Fibroblast of mammary gland (primary cell): Measurements from ENCODE around the gene EXTL1.

Experiments used
- DNase-seq: peaks from one replicate; pipeline ENCODE4 v3.0.0-alpha.2; 2010; ENCODE audit warnings: low read depth
- H3K4me3 ChIP-seq: 2 replicates; pipeline ENCODE4 v1.5.1; 2011; ENCODE audit warnings: low read depth, mild to moderate bottlenecking, low read length, moderate library complexity; ENCODE audit not compliant: control insufficient read depth
- CTCF ChIP-seq: conservative IDR thresholded peaks from 2 replicates; pipeline ENCODE4 v1.5.1; 2011; ENCODE audit warnings: low read depth, low read length, inconsistent platforms; ENCODE audit not compliant: control insufficient read depth, insufficient read depth

The EXTL1 gene

GRCh38 chr1:26057189-26057588 lies 35.6 kb downstream of the EXTL1 start:
- no peak for DNase-seq
- no peak overlapping the region for H3K4me3 ChIP-seq
- TF ChIP-seq CTCF, result no peak

GRCh38 chr1:26058052-26058595 lies 36.5 kb downstream of the EXTL1 start:
- no peak for DNase-seq
- H3K4me3 ChIP-seq, result no peak overlapping the region
- no peak for TF ChIP-seq CTCF

- no peak for DNase-seq
- no peak overlapping the region for H3K4me3 ChIP-seq
- TF ChIP-seq CTCF, result no peak
Observed at GRCh38 chr1:26059906-26060305, 38.3 kb downstream of the EXTL1 start.

- no peak for TF ChIP-seq CTCF
- no peak overlapping the region for H3K4me3 ChIP-seq
- DNase-seq, result no peak
Observed at GRCh38 chr1:26060832-26061574, 39.4 kb downstream of the EXTL1 start.

- no peak for TF ChIP-seq CTCF
- DNase-seq, result no peak
- H3K4me3 ChIP-seq, result no peak overlapping the region
Observed at GRCh38 chr1:26064553-26064952, 43.0 kb downstream of the EXTL1 start.

- DNase-seq, result no peak
- TF ChIP-seq CTCF, result no peak
- H3K4me3 ChIP-seq, result no peak overlapping the region
Observed at GRCh38 chr1:26066160-26066559, 44.6 kb downstream of the EXTL1 start.
